GM21717 (cell line): ENCODE results near the gene PFKL.

Experiments used
- ATAC-seq: cut with Tn5 transposase; IDR thresholded peaks from one replicate; pipeline ENCODE4 v1.9.1; 2021; ENCODE audit warnings: mild to moderate bottlenecking, moderate library complexity; ENCODE audit not compliant: unreplicated experiment

Gene PFKL

DNA sequence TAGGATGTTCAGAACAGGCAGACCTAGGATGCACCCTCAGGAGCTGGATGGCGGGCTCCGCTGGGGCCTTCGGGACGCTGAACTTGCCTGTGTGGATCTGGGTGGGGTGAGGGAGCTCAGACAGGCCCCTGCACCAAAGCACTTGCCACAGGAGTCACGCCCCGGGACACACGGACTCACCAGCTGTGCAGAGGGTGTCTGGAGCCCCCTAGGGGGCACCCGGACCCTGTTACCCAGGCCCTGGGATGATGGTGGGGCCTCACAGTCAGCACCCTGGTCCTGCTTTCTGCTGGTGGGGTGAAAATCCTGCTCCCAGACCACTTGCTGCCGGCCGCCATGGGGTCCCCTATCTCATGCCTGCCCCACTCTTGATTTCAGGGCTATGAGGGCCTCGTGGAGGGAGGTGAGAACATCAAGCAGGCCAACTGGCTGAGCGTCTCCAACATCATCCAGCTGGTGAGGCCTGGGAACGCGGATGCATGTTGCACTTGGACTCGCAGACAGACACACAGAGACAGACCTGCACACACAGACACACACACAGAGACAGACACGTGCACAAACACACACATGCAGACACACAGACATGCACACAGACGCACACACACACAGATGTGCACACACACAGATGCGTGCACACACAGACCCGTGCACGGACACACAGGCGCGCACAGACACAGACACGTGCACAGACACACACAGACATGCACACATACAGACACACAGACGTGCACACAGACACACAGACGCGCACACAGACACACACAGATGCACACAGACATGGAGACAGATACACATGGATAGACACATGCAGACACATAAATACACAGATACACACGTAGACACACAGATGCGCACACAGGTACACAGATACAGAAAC lies 11.0 kb downstream of the PFKL start:
- no peak for ATAC-seq

GRCh38 chr21:44312089-44312488 lies 12.2 kb downstream of the PFKL start:
- ATAC-seq = no peak

- ATAC-seq = no peak
Measured at GRCh38 chr21:44312716-44313115, 12.9 kb downstream of the PFKL start.

DNA sequence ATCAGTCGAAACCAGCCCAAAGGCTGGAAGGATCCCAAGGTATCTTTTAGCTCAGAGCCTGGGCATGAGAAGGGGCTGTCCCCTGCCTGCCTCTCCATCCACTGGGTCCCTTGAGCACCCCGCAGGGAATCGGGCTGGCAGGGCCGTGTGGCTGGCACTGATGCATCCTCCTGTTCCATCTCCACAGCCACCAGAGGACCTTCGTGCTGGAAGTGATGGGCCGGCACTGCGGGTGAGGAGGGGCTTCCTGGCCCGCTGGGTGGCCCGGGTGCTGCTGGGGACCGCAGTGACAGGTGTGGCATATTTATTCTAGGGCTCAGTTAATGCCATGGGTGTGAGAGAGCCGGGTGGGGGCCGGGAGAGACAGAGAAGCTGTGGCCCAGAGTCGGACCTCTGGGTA lies 13.6 kb downstream of the PFKL start:
- no peak for ATAC-seq

DNA sequence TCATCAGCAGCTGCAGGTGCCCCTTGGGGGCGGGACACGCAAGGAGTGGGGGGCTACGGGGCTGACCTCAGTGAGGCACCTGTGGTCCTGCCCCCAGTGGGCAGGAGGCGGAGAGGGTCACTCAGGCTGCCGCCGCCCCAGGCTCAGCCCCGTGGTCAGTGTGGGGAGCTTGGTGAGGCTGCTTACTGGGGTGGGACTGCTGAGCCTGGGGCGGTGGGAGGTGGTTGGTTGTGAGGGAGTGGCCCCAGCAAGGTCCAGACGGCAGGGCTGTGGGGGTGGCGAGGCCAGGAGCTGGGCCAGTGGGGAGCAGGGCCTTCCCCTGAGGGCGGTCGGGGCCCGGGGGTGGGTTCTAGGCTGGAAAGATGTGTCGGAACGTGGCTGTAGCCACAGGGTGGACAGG lies 14.3 kb downstream of the PFKL start:
- ATAC-seq = no peak

DNA sequence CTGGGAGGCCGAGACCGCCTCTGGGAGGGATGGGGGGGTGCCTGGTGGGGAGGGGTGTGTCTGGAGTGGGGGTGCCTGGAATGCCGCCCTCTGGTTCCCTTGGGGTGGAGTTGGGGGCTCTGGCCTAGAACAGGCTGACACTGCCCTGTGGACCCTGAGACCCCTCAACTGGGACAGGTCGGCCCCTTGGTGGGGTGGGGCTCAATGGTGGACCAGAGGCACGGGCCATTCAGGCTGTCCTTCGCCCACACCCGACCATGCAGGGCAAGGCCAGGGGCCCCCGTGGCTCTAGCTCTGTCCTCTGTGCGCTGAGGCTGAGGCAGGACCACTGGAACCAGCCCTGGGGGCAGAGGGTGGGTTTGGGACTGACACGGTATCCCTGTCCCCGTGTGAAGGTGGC lies 14.7 kb downstream of the PFKL start:
- ATAC-seq = no peak

DNA sequence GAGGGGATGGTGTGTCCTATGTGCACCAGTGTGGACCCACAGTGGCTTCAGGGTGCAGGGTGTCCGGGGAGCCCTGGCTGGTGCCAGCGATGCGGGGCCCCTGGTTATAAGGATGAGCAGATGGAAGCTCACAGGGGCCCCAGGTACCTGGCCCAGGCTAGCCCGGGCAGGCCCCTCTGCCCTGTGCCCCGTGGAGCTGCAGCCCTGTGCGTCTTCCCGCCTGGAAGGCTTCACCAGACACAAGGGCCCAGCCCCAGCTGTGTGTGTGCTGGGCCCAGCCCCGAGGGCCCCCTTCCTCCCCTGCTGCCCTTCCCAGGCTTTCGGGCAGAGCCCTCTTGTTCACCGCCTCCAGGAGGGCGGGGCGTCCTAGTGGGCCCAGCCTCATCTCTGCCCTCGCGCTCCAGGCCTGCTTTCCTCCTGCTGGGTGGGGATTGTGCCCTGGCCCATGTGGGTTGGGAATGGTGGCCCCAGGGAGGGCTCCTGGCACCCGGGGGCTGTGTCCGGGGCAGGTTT lies 15.9 kb downstream of the PFKL start:
- ATAC-seq = no peak

- no peak for ATAC-seq
Measured at GRCh38 chr21:44316277-44316900, 16.5 kb downstream of the PFKL start.

GRCh38 chr21:44317241-44317782 lies 17.5 kb downstream of the PFKL start:
- no peak for ATAC-seq

DNA sequence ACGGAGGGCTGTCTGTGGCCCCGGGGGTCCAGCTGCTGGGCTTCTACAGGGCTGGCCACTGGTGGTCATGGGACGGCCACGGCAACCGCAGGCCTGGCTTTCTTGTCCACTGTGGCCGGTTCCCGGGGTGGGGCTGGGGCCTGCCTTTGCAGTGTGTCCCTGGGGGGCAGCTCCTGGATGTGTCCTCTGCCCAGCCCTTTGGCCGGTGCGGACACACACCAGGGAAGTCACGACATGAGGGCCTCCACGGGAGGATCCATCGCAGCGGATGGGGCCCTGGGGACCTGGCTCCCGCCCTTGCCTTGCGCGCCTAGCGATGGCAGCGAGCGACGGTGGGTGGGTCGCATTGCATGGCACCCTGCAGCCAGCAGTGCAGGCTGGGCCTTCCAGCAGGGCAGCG lies 18.0 kb downstream of the PFKL start:
- ATAC-seq = no peak

GRCh38 chr21:44318489-44319285 lies 18.8 kb downstream of the PFKL start:
- ATAC-seq = no peak

GRCh38 chr21:44319407-44320065 lies 19.7 kb downstream of the PFKL start:
- ATAC-seq = no peak

DNA sequence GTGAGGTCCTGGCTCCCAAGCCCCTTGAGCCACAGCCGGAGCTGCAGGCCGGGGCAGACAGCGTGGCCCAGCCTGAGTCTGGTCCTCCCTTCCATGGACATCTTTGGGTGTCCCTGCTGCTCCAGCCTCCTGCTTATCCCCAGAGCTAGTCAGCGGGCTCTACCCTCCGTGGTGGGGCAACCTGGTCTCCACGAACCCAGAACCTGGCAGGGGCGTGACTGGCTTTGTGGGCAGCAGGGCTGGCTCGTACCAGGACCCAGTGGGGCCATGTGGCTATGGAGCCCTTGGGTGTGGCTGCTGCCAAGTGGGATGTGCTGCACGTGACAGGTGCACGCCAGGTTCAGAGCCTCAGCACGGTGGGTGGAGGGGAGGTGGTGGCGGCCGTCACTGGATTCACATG lies 21.0 kb downstream of the PFKL start:
- no peak for ATAC-seq

- ATAC-seq = no peak
Measured at GRCh38 chr21:44321846-44322450, 22.1 kb downstream of the PFKL start.

DNA sequence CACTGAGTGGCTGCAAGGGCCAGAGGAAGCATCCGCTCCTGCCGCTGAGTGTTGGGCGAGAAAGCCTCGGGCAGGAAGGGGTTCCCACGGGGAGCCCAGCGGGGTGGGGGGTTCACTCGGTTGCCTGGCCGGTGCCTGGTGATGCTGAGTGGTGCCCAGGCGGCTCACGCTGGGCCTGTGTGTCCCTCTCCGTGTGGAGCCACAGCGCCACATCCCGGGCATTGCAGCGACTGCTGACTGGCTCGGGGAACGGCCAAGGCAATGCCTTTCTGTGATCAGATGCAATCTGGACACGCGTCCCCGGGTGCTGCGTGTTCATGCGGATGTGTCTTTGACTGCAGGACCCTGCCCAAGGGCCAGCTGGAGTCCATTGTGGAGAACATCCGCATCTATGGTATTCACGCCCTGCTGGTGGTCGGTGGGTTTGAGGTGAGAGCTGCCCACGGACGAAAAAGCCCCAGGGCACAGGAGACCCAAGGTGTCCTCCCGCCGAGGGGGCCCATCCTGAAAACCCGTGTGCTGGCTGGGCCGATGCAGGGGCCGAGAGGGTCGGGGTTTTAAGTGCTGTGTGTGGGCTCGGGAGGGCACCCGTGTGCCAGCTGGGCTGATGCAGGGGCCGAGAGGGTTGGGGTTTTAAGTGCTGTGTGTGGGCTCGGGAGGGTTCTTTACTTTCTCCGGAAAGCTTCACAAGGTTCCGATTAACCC lies 22.9 kb downstream of the PFKL start:
- no peak for ATAC-seq

- no peak for ATAC-seq
Measured at GRCh38 chr21:44323591-44323990, 23.7 kb downstream of the PFKL start.

- no peak for ATAC-seq
Measured at GRCh38 chr21:44324106-44324853, 24.4 kb downstream of the PFKL start.

GRCh38 chr21:44324854-44325107 lies 24.9 kb downstream of the PFKL start:
- no peak for ATAC-seq
